IPS-NIHi7 (cell line): ENCODE results near the gene PTPN6.
"Not testable (repeated sequence)": the region's sequence is repeated elsewhere in the genome, so short reads cannot be mapped to it uniquely, and the experiment has no call there.

Experiments
- DNase-seq: peaks from one replicate; pipeline ENCODE4 v3.0.0; 2012; ENCODE audit warnings: mixed read lengths; ENCODE audit errors: extremely low spot score

Gene PTPN6

DNA sequence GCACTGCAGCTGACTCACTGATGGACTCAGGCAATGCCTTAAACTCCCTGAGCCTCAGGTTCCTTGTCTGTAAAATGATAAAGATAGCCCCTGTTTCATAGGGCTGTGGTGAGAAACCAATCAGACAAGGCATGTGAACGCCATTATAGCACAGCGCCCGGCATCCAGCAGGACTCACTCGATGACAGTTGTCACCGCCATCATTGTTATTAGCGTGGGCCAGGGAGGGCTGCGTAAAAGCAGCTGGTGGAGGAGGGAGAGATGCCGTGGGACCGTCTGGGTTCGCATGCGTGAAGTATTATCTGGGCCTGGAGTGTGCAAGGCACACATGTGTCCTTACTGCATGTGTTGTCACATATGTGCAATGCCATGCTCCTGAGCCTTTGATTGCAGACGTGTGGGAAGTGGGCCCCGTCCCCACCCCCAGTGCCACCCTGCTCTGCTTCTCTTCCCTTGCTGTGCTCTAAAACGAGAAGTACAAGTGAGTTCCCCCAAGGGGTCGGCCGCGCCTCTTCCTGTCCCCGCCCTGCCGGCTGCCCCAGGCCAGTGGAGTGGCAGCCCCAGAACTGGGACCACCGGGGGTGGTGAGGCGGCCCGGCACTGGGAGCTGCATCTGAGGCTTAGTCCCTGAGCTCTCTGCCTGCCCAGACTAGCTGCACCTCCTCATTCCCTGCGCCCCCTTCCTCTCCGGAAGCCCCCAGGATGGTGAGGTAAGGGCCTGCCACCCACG lies at the start of gene PTPN6:
Gene PTPN6, plus strand, starts transcription at position 546 of the 730 bp plus-strand sequence. Its CDS starts 157 bp downstream, at position 703.
- DNase-seq, result no peak

DNA sequence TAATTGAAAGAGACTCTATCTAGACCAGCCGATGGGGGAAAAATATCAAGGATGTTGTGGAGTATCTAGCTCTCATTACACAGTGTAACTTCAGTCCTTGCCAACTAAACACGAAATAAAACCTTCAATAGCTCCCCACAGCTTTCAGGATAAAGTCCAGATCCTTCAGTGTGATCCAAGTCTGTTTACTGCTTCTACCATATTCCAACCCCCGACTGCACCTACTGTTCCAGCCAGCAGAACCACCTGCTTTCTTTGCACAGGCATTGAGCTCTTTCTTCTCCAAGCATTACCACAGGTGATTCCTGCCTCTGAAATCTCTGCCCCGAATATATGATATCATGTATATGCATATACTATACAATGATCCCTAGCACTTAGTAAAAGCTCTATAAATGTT lies 48.7 kb upstream of the PTPN6 start:
- no peak for DNase-seq

DNA sequence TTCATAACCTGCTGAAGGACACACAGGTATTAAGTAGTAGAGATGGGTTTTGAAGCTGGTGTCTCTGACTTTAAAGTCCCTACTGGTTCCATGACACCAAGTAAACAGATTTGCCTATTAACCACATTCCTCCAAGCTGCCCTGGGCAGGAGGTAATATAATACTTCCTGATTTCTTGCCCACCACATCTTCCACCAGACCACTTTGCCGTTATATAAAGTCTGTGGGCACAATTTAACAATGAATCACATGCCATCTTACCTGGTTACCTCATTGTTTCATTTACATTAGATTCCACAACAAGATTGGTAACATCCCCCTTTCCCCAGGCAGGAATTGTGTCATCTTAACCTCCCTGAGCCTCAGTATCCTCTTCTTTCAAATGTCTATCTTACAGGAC lies 47.4 kb upstream of the PTPN6 start:
- no peak for DNase-seq

GRCh38 chr12:6904280-6905276 lies 46.6 kb upstream of the PTPN6 start, which contains the start of gene LRRC23:
Gene LRRC23 (plus strand): TSS chr12:6904822. CDS start chr12:6905634, 812 bp downstream.
- peak; percentile 94 for DNase-seq

DNA sequence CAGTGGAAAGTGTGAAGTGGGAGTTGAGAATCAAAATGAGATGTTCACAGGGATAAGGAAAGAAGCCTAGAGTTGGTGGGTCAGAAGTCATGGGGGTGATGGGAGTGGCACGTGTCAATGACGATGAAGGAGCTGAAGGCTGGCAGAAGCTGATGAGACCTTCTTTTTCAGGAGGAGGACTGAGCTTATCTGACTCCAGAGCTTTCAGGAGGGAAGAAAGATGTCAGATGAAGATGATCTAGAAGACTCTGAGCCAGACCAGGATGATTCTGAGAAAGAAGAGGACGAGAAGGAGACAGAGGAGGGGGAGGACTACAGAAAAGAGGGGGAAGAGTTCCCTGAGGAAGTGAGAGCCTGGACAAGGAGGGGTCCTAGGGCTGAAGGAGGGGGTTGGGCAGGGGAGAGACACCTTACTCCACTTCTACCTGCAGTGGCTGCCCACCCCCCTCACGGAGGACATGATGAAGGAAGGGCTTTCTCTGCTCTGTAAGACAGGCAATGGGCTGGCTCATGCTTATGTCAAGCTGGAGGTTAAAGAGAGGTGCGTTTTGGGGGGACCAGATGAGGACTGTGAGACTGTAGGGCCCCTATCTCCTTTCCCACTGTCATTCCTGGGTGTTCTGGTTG lies 45.6 kb upstream of the PTPN6 start:
- no peak for DNase-seq

- DNase-seq, result not testable (repeated sequence)
These were observed 43.0 kb upstream of the PTPN6 start for GRCh38 chr12:6908141-6908540.

- no peak for DNase-seq
These were observed 41.6 kb upstream of the PTPN6 start for GRCh38 chr12:6909421-6910145.

- DNase-seq, result no peak
These were observed 38.8 kb upstream of the PTPN6 start for GRCh38 chr12:6912164-6912935.

- peak; percentile 63 for DNase-seq
These were observed 36.8 kb upstream of the PTPN6 start, which contains the start of gene ENO2 for GRCh38 chr12:6914246-6914946. Gene ENO2 (plus strand): TSS chr12:6914580. CDS start chr12:6915833, 1,253 bp downstream.

DNA sequence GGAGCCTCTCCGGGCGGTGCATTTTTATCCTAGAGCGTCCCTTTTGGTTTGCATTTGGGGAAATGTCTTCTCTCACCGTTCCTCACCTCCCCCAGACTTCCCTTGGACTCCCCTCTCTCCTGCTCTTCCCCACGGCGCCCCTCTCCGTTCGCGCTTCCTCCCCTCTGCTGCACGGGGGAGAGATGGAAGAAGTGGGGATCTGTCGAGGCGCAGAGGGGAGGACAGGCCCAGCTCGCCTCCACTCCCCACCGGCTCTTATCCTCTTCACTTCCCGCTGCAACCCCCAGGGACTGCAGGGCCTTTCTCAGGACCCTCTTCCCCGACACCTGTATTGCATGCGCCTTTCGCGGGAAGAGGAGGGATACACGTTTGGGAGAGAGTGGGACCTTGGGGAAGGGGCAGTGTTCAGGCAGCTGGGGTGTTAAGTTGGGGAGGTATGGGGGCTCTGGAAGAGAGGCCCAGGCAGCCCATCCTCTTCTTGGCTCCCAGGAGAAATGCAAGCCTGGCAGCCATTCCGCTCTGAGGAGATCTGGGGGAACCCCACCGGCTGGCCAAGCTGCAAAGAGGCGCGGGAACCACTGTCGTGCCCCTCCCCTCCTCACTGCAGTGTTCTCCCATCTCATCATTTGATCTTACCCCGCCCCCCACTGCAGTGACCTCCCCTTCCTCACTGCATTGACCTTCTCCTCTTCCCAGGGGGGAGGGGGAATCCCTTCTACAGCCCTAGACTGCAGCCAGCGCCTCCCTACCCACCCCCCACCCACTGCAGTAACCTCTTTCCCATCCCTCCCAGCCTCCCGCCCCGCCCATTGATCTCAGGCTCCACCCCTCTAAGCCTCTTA lies 36.0 kb upstream of the PTPN6 start:
- peak; percentile 71 for DNase-seq

- no peak for DNase-seq
These were observed 35.3 kb upstream of the PTPN6 start for GRCh38 chr12:6915789-6916285.

GRCh38 chr12:6916426-6917200 lies 34.5 kb upstream of the PTPN6 start:
- DNase-seq, result no peak

GRCh38 chr12:6917491-6918231 lies 33.5 kb upstream of the PTPN6 start:
- DNase-seq, result no peak

GRCh38 chr12:6919588-6919987 lies 31.6 kb upstream of the PTPN6 start:
- DNase-seq, result no peak

GRCh38 chr12:6921539-6921938 lies 29.6 kb upstream of the PTPN6 start:
- no peak for DNase-seq

DNA sequence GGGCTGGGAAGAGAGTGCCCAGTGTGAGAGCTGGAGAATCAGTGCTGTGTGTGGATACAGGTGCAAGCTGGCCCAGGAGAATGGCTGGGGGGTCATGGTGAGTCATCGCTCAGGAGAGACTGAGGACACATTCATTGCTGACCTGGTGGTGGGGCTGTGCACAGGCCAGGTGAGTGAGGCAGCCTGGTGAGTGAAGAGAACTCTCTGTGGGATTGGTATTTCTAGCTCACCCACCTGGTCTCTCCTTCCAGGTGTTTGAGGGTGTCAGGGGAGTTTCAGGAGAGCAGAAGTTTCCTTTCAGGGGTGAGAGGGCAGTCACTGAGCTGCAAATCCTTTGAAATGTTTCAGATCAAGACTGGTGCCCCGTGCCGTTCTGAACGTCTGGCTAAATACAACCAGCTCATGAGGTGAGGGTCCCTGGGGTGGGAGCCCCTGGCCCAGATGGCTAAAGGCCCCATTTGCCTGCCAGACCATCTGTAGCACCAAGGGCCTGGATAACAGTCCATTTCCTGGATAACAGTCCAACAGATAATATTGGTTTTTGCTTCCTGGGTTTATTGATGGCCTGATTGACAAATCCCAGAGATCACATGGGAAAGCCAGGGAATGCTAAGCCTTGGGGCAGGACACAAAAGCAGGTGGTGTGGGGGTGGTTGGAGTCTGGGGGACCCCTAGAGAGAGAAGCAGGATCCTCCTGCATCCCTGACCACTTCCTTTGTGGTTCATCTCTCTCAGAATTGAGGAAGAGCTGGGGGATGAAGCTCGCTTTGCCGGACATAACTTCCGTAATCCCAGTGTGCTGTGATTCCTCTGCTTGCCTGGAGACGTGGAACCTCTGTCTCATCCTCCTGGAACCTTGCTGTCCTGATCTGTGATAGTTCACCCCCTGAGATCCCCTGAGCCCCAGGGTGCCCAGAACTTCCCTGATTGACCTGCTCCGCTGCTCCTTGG lies 28.9 kb upstream of the PTPN6 start:
- no peak for DNase-seq
